ENCODE measurements around the gene TNIK. TPM values are rescaled to one million over a fixed set of nuclear protein-coding genes. Genes with fewer than 3 reads are reported as not detected.

Gene TNIK
- total and polyA plus RNA-seq, 4 donors: 3.7 to 9.8 (median 5.2) TPM

DNA sequence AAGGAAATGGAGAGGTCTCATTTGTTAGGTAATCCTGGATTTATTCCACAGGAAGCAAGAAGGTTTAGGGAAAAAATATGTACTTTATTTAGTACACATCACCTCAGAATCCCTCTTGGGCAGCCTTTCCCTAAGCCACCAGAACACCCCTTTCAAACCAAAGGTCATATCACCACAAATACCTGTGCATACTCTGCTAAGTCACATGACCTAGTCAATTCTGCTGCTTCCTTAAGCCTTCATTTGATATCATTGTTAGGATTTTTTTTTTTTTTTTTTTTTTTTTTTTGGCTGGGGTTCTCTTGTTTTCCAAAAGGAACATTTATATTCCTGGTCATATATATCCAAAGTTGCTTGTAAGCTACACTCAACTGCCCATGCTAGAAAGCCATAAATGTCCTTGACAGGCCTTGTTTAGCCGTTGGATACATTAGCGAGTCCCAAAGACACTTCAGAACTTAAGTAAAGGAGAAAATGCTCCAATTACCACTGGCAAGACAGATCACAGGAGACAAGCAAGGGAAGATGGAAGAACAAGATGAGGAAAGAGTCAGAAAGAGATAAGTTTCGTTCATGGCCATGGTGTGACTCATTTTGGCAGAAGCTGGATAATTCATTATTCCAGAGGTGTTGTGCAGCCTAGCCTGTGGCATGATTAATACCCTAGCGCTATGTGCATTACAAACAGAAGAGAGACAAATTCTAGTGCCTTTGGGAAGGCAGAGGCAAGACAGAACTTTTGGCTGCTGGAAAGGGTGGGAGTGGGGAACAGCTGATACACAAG is 278.1 kb downstream of the TNIK start:
- 95% methylated on average over 4 of the region's 4 CpGs for WGBS
- Histone ChIP-seq H3K9me3 (ENCODE audit: control insufficient read depth in 4 of 4, low read length in 3 of 4) (no peaks in the 10 kb centered on the region), H3K36me3 (ENCODE audit: control insufficient read depth in 4 of 4, insufficient read depth in 3 of 4, low read depth in 1 of 4, low read length in 3 of 4) (no peaks in the 10 kb centered on the region), H3K27ac (ENCODE audit: low read depth in 1 of 2, low read length in 2 of 2) (no peak overlapping the region), H3K4me1 (ENCODE audit: control insufficient read depth in 4 of 4, insufficient read depth in 4 of 4, low read length in 3 of 4) (peaks cover 0 to 4% (median 0%) of the 10 kb centered on the region in 4 donors), H3K4me3 (ENCODE audit: low read depth in 1 of 3, low read length in 3 of 3) (no peak overlapping the region), H3K9ac (ENCODE audit: low read depth in 1 of 2, low read length in 2 of 2) (no peak overlapping the region), H3K27me3 (ENCODE audit: control insufficient read depth in 4 of 4, insufficient read depth in 4 of 4, low read length in 3 of 4) (no peaks in the 10 kb centered on the region)
- no peak for DNase-seq (ENCODE audit: low spot score)
- TF ChIP-seq TAF1 (conservative IDR thresholded peaks at IDR 0.05) (no peak), HNF4G (IDR thresholded peaks at IDR 0.05) (no peak), SP1 (IDR thresholded peaks at IDR 0.05) (no peak), HNF4A (conservative IDR thresholded peaks at IDR 0.05) (no peak), RXRA (IDR thresholded peaks at IDR 0.05) (no peak), NR2F2 (IDR thresholded peaks at IDR 0.05) (no peak), FOXA2 (IDR thresholded peaks at IDR 0.05) (no peak), GABPA (IDR thresholded peaks at IDR 0.05 in 1 of 2, conservative IDR thresholded peaks at IDR 0.05 in 1 of 2) (no peak), EGR1 (IDR thresholded peaks at IDR 0.05; ENCODE audit: low read depth in 2 of 2) (no peak), FOXA1 (IDR thresholded peaks at IDR 0.05) (no peak), RAD21 (IDR thresholded peaks at IDR 0.05) (no peak), YY1 (IDR thresholded peaks at IDR 0.05) (no peak), JUND (IDR thresholded peaks at IDR 0.05) (no peak)
- TF ChIP-seq, protein P1, sequence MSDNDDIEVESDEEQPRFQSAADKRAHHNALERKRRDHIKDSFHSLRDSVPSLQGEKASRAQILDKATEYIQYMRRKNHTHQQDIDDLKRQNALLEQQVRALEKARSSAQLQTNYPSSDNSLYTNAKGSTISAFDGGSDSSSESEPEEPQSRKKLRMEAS (IDR thresholded peaks at IDR 0.05): no peak
- TF ChIP-seq, protein P2, sequence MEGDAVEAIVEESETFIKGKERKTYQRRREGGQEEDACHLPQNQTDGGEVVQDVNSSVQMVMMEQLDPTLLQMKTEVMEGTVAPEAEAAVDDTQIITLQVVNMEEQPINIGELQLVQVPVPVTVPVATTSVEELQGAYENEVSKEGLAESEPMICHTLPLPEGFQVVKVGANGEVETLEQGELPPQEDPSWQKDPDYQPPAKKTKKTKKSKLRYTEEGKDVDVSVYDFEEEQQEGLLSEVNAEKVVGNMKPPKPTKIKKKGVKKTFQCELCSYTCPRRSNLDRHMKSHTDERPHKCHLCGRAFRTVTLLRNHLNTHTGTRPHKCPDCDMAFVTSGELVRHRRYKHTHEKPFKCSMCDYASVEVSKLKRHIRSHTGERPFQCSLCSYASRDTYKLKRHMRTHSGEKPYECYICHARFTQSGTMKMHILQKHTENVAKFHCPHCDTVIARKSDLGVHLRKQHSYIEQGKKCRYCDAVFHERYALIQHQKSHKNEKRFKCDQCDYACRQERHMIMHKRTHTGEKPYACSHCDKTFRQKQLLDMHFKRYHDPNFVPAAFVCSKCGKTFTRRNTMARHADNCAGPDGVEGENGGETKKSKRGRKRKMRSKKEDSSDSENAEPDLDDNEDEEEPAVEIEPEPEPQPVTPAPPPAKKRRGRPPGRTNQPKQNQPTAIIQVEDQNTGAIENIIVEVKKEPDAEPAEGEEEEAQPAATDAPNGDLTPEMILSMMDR (IDR thresholded peaks at IDR 0.05; ENCODE audit: low read depth, low read length, missing input control): no peak
- TF ChIP-seq, protein P3, sequence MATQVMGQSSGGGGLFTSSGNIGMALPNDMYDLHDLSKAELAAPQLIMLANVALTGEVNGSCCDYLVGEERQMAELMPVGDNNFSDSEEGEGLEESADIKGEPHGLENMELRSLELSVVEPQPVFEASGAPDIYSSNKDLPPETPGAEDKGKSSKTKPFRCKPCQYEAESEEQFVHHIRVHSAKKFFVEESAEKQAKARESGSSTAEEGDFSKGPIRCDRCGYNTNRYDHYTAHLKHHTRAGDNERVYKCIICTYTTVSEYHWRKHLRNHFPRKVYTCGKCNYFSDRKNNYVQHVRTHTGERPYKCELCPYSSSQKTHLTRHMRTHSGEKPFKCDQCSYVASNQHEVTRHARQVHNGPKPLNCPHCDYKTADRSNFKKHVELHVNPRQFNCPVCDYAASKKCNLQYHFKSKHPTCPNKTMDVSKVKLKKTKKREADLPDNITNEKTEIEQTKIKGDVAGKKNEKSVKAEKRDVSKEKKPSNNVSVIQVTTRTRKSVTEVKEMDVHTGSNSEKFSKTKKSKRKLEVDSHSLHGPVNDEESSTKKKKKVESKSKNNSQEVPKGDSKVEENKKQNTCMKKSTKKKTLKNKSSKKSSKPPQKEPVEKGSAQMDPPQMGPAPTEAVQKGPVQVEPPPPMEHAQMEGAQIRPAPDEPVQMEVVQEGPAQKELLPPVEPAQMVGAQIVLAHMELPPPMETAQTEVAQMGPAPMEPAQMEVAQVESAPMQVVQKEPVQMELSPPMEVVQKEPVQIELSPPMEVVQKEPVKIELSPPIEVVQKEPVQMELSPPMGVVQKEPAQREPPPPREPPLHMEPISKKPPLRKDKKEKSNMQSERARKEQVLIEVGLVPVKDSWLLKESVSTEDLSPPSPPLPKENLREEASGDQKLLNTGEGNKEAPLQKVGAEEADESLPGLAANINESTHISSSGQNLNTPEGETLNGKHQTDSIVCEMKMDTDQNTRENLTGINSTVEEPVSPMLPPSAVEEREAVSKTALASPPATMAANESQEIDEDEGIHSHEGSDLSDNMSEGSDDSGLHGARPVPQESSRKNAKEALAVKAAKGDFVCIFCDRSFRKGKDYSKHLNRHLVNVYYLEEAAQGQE (IDR thresholded peaks at IDR 0.05): no peak
- TF ChIP-seq, protein P4, sequence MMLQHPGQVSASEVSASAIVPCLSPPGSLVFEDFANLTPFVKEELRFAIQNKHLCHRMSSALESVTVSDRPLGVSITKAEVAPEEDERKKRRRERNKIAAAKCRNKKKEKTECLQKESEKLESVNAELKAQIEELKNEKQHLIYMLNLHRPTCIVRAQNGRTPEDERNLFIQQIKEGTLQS (IDR thresholded peaks at IDR 0.05): no peak
- TF ChIP-seq, protein P5, sequence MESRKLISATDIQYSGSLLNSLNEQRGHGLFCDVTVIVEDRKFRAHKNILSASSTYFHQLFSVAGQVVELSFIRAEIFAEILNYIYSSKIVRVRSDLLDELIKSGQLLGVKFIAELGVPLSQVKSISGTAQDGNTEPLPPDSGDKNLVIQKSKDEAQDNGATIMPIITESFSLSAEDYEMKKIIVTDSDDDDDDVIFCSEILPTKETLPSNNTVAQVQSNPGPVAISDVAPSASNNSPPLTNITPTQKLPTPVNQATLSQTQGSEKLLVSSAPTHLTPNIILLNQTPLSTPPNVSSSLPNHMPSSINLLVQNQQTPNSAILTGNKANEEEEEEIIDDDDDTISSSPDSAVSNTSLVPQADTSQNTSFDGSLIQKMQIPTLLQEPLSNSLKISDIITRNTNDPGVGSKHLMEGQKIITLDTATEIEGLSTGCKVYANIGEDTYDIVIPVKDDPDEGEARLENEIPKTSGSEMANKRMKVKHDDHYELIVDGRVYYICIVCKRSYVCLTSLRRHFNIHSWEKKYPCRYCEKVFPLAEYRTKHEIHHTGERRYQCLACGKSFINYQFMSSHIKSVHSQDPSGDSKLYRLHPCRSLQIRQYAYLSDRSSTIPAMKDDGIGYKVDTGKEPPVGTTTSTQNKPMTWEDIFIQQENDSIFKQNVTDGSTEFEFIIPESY (IDR thresholded peaks at IDR 0.05): no peak
